COLO668 (cell line): ENCODE data around the gene SCN1B.
A peak's percentile ranks its signal among the peaks of the same experiment; 100 is the strongest.
"Not testable (repeated sequence)": the region's sequence is repeated elsewhere in the genome, so short reads cannot be mapped to it uniquely, and the experiment has no call there.

Source experiments
- DNase-seq: peaks from one replicate; lab custom pipeline; 2025; ENCODE audit not compliant: unreplicated experiment; lab: John Stamatoyannopoulos, UW

Gene SCN1B

GRCh38 chr19:35000647-35001501 lies 29.4 kb upstream of the SCN1B start:
- peak; percentile 60 for DNase-seq

- no peak for DNase-seq
Measured at GRCh38 chr19:35002037-35002535, 28.2 kb upstream of the SCN1B start.

DNA sequence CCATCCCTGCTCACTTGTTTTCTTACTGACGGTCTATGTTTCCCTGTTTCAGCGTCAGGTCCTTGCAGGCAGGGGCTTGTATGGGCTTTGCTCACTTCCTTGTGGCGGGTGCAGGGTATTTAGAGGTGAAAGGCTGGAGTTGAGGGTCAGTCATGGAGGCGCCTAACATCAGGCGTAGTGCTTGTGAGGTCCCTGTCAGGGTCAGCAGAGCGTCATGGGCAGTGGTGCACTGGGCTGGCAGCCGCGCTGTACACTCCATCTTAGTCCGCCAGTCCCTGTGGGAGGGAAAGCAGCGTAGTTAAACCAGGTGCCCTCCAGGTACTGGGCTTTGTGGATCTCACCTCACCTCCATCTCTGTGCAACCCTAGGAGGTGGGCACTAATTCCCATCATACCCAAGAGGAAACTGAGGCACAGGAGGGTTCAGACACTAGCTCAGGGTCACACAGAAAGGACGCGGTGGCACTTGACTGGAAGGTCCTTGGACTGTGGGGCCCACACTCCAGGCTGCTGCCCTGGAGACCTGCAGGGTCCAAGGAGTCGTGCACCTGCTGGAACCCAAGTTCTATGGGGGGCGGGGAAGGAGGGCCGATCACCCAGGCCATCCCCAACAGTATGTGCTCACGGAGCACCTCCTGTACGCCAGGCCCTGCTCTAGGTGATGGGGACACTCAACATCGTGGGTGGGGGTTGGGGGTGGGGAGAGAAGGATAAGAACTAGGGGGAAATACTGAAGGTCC lies 25.6 kb upstream of the SCN1B start:
- no peak for DNase-seq

GRCh38 chr19:35005256-35005977 lies 24.9 kb upstream of the SCN1B start:
- DNase-seq = no peak

- DNase-seq = not testable (repeated sequence)
Measured at GRCh38 chr19:35006007-35006341, 24.3 kb upstream of the SCN1B start.

DNA sequence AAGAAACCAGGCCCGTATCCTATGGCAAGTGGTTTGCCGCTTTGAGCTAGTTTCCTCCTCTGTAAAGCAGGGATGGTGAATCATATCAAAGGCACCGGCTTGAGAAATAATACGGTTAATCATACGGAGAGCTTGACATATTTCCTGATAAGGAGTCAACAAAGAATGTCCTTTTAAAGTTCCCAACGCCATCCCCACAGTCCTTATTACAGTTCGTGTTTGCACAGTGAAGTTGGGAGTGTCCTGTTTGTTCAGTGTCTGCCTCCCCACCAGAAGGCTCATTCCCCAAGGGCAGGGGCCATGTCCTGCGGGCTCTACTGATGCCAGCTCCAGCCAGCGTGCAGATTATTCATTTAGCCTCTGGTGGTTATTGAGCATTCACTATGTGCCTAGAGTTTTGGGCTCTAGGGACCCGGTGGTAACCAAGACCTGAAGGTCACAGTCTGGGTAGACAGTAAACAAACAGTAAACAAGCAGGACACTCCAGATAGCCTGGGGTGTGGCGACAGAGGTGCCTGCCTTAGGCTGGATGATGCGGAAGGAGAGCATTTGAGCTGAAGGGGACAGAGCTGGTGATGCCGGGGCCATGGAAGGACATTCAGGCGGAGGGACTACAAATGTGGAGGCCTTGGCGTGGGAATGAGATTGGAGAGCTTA lies 23.8 kb upstream of the SCN1B start:
- DNase-seq = peak; percentile 51

- DNase-seq = no peak
Measured at GRCh38 chr19:35006999-35007365, 23.3 kb upstream of the SCN1B start.

DNA sequence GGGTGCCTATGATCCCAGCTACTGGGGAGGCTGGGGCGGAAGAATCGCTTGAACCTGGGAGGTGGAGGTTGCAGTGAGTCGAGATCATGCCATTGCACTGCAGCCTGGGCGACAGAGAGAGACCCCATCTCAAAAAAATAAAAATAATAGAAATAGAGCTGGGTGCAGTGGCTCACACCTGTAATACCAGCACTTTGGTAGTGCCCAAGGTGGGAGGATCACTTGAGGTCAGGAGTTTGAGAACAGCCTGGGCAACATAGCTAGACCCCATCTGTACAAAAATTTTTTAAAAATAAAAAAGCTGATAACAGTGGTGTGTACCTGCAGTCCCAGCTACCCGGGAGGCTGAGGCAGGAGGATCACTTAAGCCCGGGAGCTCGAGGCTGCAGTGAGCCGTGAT lies 22.8 kb upstream of the SCN1B start:
- DNase-seq = not testable (repeated sequence)

DNA sequence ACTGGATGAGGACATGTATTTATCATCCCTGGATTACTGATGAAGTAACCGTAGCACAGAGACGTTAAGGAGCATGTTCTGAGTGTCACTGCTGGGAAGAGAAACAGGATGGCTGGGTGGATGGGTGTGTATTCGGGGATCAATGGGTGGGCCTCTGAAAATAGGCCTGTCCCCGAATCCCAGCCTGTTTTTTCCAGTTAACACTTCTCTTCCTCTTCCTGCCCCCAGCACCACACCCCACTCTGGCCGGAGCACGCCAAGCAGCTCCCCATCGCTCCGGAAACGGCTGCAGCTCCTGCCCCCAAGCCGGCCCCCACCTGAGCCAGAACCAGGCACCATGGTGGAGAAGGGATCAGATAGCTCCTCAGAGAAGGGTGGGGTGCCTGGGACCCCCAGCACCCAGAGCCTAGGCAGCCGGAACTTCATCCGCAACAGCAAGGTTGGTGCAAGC lies 21.4 kb upstream of the SCN1B start:
- no peak for DNase-seq

GRCh38 chr19:35009424-35010415 lies 20.6 kb upstream of the SCN1B start:
- no peak for DNase-seq

DNA sequence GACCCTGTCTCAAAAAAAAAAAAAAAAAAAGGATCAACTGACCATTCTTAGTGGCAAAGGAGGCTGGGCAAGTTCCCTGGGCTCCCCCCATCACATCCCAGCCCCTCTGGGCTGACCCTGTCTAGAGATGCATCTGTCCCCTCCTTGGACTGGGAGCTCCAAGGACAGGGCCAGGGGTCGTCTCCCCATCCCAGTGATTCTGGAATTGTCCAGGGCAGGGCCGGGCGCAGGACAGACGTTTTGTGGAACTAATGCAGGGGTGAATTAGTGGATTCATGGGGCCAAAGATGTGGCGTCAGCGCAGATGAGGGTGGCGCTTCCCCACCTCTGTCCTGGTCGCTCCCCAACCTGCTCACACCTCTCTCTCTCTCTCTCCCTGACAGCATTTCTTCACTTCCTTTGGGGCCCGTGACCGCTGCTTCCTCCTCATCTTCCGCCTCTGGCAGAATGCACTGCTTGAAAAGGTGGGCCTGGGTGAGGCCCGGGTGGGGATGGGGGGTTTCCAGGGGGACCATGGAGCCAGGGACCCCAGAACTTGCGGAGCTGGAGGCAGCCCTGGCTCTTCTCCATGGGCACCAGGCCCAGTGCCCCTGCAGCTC lies 19.1 kb upstream of the SCN1B start:
- DNase-seq = no peak

- DNase-seq = no peak
Measured at GRCh38 chr19:35011737-35012682, 18.3 kb upstream of the SCN1B start.

GRCh38 chr19:35013041-35013819 lies 17.0 kb upstream of the SCN1B start:
- DNase-seq = peak; percentile 52

DNA sequence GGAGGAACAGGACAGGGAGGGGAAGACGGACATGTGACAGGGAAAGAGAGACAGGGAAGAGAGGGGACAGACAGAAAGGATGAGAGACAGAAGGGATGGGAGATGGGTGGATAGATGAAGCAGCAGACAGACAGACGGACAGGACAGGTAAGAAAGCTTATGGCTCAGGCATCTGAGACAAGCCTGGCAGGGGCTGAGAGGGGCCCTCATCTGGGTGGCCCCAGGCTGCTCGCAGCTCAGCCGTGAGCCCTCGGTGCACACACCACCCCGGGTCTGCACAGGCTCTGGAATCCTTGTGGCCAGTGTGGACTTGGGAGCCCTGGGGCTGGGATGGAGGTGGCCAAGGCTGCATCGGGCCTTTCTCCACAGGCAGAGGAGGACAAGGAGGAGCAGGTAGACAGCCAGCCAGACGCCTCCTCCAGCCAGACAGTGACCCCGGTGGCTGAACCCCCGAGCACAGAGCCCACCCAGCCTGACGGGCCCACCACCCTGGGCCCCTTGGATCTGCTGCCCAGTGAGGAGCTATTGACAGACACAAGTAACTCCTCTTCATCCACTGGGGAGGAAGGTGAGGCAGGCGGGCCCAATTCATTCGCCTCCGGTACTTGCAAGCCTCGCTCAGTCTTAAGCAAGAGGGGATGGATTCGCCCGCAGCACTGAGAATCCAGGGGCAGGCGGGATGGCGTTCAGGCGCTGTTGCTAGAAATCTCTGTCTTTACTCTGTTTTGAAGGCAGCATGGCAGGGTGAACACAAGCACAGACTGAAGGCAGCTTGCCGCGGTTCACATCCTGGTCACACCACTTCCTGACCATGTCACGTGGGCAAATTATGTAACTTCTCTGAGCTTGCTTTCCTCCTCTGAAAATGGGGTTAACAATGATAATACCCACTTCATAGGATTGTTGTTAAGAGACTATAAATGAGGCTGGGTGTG lies 16.2 kb upstream of the SCN1B start:
- DNase-seq = no peak

DNA sequence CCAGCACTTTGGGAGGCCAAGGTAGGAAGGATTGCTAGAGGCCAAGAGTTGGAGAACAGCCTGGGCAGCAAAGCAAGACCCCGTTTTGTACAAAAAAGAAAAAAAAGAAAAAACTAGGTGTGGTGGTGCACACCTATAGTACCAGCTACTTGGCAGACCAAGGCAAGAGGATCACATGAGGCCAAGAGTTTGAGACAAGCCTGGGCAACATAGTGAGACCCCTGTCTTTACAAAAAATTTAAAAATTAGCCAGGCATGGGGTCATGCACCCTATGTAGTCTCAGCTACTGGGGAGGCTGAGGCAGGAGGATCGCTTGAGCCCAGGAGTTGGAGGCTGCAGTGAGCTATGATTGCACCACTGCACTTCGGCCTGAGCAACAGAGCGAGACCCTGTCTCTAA lies 15.5 kb upstream of the SCN1B start:
- DNase-seq = not testable (repeated sequence)

GRCh38 chr19:35015270-35015953 lies 14.9 kb upstream of the SCN1B start:
- DNase-seq = no peak
